Endothelial cell (in vitro differentiated cells): ENCODE results near the gene PATZ1. TPM values are rescaled to one million over a fixed set of nuclear protein-coding genes. Genes with fewer than 3 reads are reported as not detected.
"Not testable (repeated sequence)": the region's sequence is repeated elsewhere in the genome, so short reads cannot be mapped to it uniquely, and the experiment has no call there.

Experiments used
- DNase-seq: peaks from one replicate; pipeline ENCODE4 v3.0.0; 2021; ENCODE audit warnings: low spot score
- H3K27ac Mint-ChIP-seq: one replicate; pipeline ENCODE4 v1.8.0; 2021; ENCODE audit warnings: mixed read lengths, inconsistent platforms; ENCODE audit not compliant: unreplicated experiment
- H3K27me3 Mint-ChIP-seq: one replicate; pipeline ENCODE4 v1.8.0; 2021; ENCODE audit warnings: mild to moderate bottlenecking, moderate library complexity, mixed read lengths, inconsistent platforms; ENCODE audit not compliant: unreplicated experiment
- H3K36me3 Mint-ChIP-seq: one replicate; pipeline ENCODE4 v1.8.0; 2021; ENCODE audit warnings: mild to moderate bottlenecking, low read depth, mixed read lengths, inconsistent platforms; ENCODE audit not compliant: unreplicated experiment
- H3K4me1 Mint-ChIP-seq: one replicate; pipeline ENCODE4 v1.8.0; 2021; ENCODE audit warnings: mild to moderate bottlenecking, mixed read lengths, inconsistent platforms; ENCODE audit not compliant: unreplicated experiment
- H3K4me3 Mint-ChIP-seq: one replicate; pipeline ENCODE4 v1.8.0; 2021; ENCODE audit warnings: mild to moderate bottlenecking, mixed read lengths, inconsistent platforms; ENCODE audit not compliant: unreplicated experiment
- H3K9me3 Mint-ChIP-seq: one replicate; pipeline ENCODE4 v1.8.0; 2021; ENCODE audit warnings: mixed read lengths, inconsistent platforms; ENCODE audit not compliant: unreplicated experiment
- CTCF ChIP-seq: fragments of 200-600 bp; sonication (generic); IDR thresholded peaks from one replicate; pipeline ENCODE4 v1.5.0; 2021; ENCODE audit warnings: antibody characterized with exemption; ENCODE audit not compliant: unreplicated experiment
- total RNA-seq: library from RNA; stranded (reverse); fragmentation: NEBNext Ultra II Directional; extraction: Animal tissue kit (Norgen Biotek cat#: 25700); gene quantifications from one replicate; pipeline ENCODE4 v1.2.1, GENCODE V29; 2021; ENCODE audit not compliant: unreplicated experiment

The PATZ1 gene
- total RNA-seq, 1 donor from 2014 or later, result 54.0 TPM

GRCh38 chr22:31354515-31354914, 8.4 kb upstream of the PATZ1 start:
- no peak overlapping the region for H3K4me3 Mint-ChIP-seq
- H3K4me1 Mint-ChIP-seq, result no peaks in the 10 kb centered on the region
- H3K36me3 Mint-ChIP-seq, result no peaks in the 10 kb centered on the region
- no peak for TF ChIP-seq CTCF
- no peak for DNase-seq
- H3K27ac Mint-ChIP-seq, result no peak overlapping the region
- H3K9me3 Mint-ChIP-seq, result no peaks in the 10 kb centered on the region
- no peaks in the 10 kb centered on the region for H3K27me3 Mint-ChIP-seq

- Mint-ChIP-seq H3K9me3 (no peaks in the 10 kb centered on the region), H3K4me1 (peaks cover 4% of the 10 kb centered on the region), H3K27ac (no peak overlapping the region), H3K27me3 (peaks cover 4% of the 10 kb centered on the region), H3K36me3 (no peaks in the 10 kb centered on the region), H3K4me3 (no peak overlapping the region)
- DNase-seq, result no peak
- no peak for TF ChIP-seq CTCF
These were observed 4.3 kb upstream of the PATZ1 start for GRCh38 chr22:31350410-31350863.

GRCh38 chr22:31349960-31350359, 3.8 kb upstream of the PATZ1 start:
- Mint-ChIP-seq H3K27me3 (peaks cover 4% of the 10 kb centered on the region), H3K9me3 (no peaks in the 10 kb centered on the region), H3K36me3 (peaks cover 1% of the 10 kb centered on the region), H3K27ac (no peak overlapping the region), H3K4me3 (no peak overlapping the region), H3K4me1 (peaks cover 5% of the 10 kb centered on the region)
- no peak for DNase-seq
- no peak for TF ChIP-seq CTCF

- Mint-ChIP-seq H3K27me3 (peaks cover 11% of the 10 kb centered on the region), H3K36me3 (peaks cover 12% of the 10 kb centered on the region), H3K9me3 (no peaks in the 10 kb centered on the region), H3K4me3 (no peak overlapping the region), H3K27ac (no peak overlapping the region), H3K4me1 (peaks cover 17% of the 10 kb centered on the region)
- DNase-seq, result no peak
- no peak for TF ChIP-seq CTCF
These were observed 2.6 kb upstream of the PATZ1 start for GRCh38 chr22:31348766-31349165.

- H3K27ac Mint-ChIP-seq, DNase-seq, H3K9me3 Mint-ChIP-seq: not testable (repeated sequence)
- peak overlapping the region; percentile 91 for H3K4me3 Mint-ChIP-seq
- peaks cover 12% of the 10 kb centered on the region for H3K36me3 Mint-ChIP-seq
- H3K4me1 Mint-ChIP-seq, result peaks cover 24% of the 10 kb centered on the region
- H3K27me3 Mint-ChIP-seq, result peaks cover 11% of the 10 kb centered on the region
These were observed 1.8 kb upstream of the PATZ1 start for GRCh38 chr22:31348009-31348337.
